Measurements from ENCODE around the gene PUS7. TPM values are rescaled to one million over a fixed set of nuclear protein-coding genes. Genes with fewer than 3 reads are reported as not detected.

PUS7 gene
- total RNA-seq = 43.2 and 45.1 TPM in 2 replicates

GRCh38 chr7:105521717-105522463 is at the start of gene PUS7:
PUS7 (minus strand) TSS chr7:105522271; CDS start chr7:105508512, 13,759 bp downstream.

GRCh38 chr7:105531792-105532671 is 10.0 kb upstream of the PUS7 start, which contains the start of gene RINT1:
RINT1 (plus strand) TSS chr7:105532201; CDS start chr7:105532316, 115 bp downstream.

Other genes starting within 250 kb of the PUS7 start
- 42.6 and 50.6 TPM in 2 replicates for gene SRPK2, start 133.3 kb downstream of the PUS7 start, total RNA-seq
- 14.9 and 18.8 TPM in 2 replicates for gene RINT1, start 9.9 kb upstream of the PUS7 start, total RNA-seq
- 0.32 TPM in 1 of 2 replicates, not detected in the other for gene EFCAB10, start 59.2 kb upstream of the PUS7 start, total RNA-seq

All from epithelial cell of umbilical artery (primary cell).